HG03039 (cell line): ENCODE results near the gene SECISBP2.

Experiments used
- ATAC-seq: cut with Tn5 transposase; IDR thresholded peaks from one replicate; pipeline ENCODE4 v1.9.1; 2021; ENCODE audit warnings: mild to moderate bottlenecking, moderate library complexity; ENCODE audit not compliant: unreplicated experiment

The SECISBP2 gene

GRCh38 chr9:89345476-89345875, 27.2 kb downstream of the SECISBP2 start:
- ATAC-seq: no peak

GRCh38 chr9:89346696-89347095, 28.4 kb downstream of the SECISBP2 start:
- no peak for ATAC-seq

- ATAC-seq: no peak
Observed at GRCh38 chr9:89347651-89348050, 29.4 kb downstream of the SECISBP2 start.

GRCh38 chr9:89349607-89350006, 31.3 kb downstream of the SECISBP2 start:
- ATAC-seq: no peak

- ATAC-seq: no peak
Observed at GRCh38 chr9:89350988-89351557, 32.8 kb downstream of the SECISBP2 start.

GRCh38 chr9:89351584-89352300, 33.4 kb downstream of the SECISBP2 start:
- no peak for ATAC-seq

- no peak for ATAC-seq
Observed at GRCh38 chr9:89352451-89352850, 34.2 kb downstream of the SECISBP2 start.

- ATAC-seq: no peak
Observed at GRCh38 chr9:89352874-89353649, 34.8 kb downstream of the SECISBP2 start.

- no peak for ATAC-seq
Observed at GRCh38 chr9:89353989-89354388, 35.7 kb downstream of the SECISBP2 start.

GRCh38 chr9:89354471-89354870, 36.2 kb downstream of the SECISBP2 start:
- no peak for ATAC-seq

- no peak for ATAC-seq
Observed at GRCh38 chr9:89356782-89357181, 38.5 kb downstream of the SECISBP2 start.

GRCh38 chr9:89357331-89358197, 39.3 kb downstream of the SECISBP2 start:
- ATAC-seq: no peak

- no peak for ATAC-seq
Observed at GRCh38 chr9:89358376-89358916, 40.1 kb downstream of the SECISBP2 start.

- no peak for ATAC-seq
Observed at GRCh38 chr9:89358985-89359384, 40.7 kb downstream of the SECISBP2 start.

GRCh38 chr9:89359751-89360261, 41.5 kb downstream of the SECISBP2 start:
- no peak for ATAC-seq

- no peak for ATAC-seq
Observed at GRCh38 chr9:89360465-89360864, 42.2 kb downstream of the SECISBP2 start.

GRCh38 chr9:89361031-89361430, 42.7 kb downstream of the SECISBP2 start:
- no peak for ATAC-seq

GRCh38 chr9:89361816-89362646, 43.7 kb downstream of the SECISBP2 start:
- no peak for ATAC-seq

GRCh38 chr9:89362647-89363310, 44.5 kb downstream of the SECISBP2 start:
- ATAC-seq: no peak
